Measurements from ENCODE around the gene SLC2A10. TPM values are rescaled to one million over a fixed set of nuclear protein-coding genes. Genes with fewer than 3 reads are reported as not detected.

The SLC2A10 gene
- polyA plus RNA-seq, 1 donor (not counting 4 experiments of a cell fraction or from before 2014, with no cell fraction given): not detected

- peak overlapping the region; percentile 94 for H3K4me2 ChIP-seq (ENCODE audit: control insufficient read depth, extremely low read depth, insufficient read depth, low read depth, low read length)
- DNase-seq (ENCODE audit: low read depth, low spot score) (no peak), FAIRE-seq (no peak)
- peak overlapping the region; percentile 47 to 85 (median 79) for H3K4me3 ChIP-seq (ENCODE audit: control insufficient read depth in 2 of 3, extremely low read depth in 1 of 3, insufficient read depth in 2 of 3, low read depth in 1 of 3, low read length in 3 of 3)
- H3K27ac ChIP-seq (ENCODE audit: control insufficient read depth, insufficient read depth, low read length): peak overlapping the region; percentile 91
- H3K4me1 ChIP-seq (ENCODE audit: control insufficient read depth, extremely low read depth, insufficient read depth, low read length): peaks cover 10% of the 10 kb centered on the region
- no peaks in the 10 kb centered on the region for H3K9me3 ChIP-seq (ENCODE audit: control insufficient read depth, low read depth, low read length)
- dilution Hi-C loops (cut with MboI; ENCODE audit: extremely low pct_ligation_motif_present, low sequenced_read_pairs): no loop called here
- TF ChIP-seq, protein P1, sequence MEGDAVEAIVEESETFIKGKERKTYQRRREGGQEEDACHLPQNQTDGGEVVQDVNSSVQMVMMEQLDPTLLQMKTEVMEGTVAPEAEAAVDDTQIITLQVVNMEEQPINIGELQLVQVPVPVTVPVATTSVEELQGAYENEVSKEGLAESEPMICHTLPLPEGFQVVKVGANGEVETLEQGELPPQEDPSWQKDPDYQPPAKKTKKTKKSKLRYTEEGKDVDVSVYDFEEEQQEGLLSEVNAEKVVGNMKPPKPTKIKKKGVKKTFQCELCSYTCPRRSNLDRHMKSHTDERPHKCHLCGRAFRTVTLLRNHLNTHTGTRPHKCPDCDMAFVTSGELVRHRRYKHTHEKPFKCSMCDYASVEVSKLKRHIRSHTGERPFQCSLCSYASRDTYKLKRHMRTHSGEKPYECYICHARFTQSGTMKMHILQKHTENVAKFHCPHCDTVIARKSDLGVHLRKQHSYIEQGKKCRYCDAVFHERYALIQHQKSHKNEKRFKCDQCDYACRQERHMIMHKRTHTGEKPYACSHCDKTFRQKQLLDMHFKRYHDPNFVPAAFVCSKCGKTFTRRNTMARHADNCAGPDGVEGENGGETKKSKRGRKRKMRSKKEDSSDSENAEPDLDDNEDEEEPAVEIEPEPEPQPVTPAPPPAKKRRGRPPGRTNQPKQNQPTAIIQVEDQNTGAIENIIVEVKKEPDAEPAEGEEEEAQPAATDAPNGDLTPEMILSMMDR (optimal IDR thresholded peaks at IDR 0.05 in 1 of 3, IDR thresholded peaks at IDR 0.05 in 1 of 3, conservative IDR thresholded peaks at IDR 0.05 in 1 of 3; ENCODE audit: extremely low read depth in 1 of 3, insufficient read depth in 2 of 3, low read length in 3 of 3): no peak
- TF ChIP-seq EZH2 (IDR thresholded peaks at IDR 0.05; ENCODE audit: low read length): no peak
- H3K9me1 ChIP-seq (ENCODE audit: control insufficient read depth, extremely low read depth, insufficient read depth, low read length): no peaks in the 10 kb centered on the region
- H3K36me3 ChIP-seq (ENCODE audit: control insufficient read depth in 2 of 2, extremely low read depth in 1 of 2, insufficient read depth in 2 of 2, low read length in 2 of 2): peaks cover 7 to 8% of the 10 kb centered on the region in 2 experiments
- H3K9ac ChIP-seq (ENCODE audit: control insufficient read depth, extremely low read depth, insufficient read depth, low read length): peak overlapping the region; percentile 90
- H3K79me2 ChIP-seq (ENCODE audit: control insufficient read depth, insufficient read depth, low read length): peaks cover 48% of the 10 kb centered on the region
- H2AFZ ChIP-seq (ENCODE audit: control insufficient read depth, low read length): peak overlapping the region; percentile 75
- H4K20me1 ChIP-seq (ENCODE audit: control insufficient read depth, extremely low read depth, insufficient read depth, low read length): peaks cover 4% of the 10 kb centered on the region
- no peaks in the 10 kb centered on the region for H3K27me3 ChIP-seq (ENCODE audit: control insufficient read depth, extremely low read depth, insufficient read depth, low read length)
Measured at GRCh38 chr20:46683668-46683938, 25.8 kb upstream of the SLC2A10 start.

DNA sequence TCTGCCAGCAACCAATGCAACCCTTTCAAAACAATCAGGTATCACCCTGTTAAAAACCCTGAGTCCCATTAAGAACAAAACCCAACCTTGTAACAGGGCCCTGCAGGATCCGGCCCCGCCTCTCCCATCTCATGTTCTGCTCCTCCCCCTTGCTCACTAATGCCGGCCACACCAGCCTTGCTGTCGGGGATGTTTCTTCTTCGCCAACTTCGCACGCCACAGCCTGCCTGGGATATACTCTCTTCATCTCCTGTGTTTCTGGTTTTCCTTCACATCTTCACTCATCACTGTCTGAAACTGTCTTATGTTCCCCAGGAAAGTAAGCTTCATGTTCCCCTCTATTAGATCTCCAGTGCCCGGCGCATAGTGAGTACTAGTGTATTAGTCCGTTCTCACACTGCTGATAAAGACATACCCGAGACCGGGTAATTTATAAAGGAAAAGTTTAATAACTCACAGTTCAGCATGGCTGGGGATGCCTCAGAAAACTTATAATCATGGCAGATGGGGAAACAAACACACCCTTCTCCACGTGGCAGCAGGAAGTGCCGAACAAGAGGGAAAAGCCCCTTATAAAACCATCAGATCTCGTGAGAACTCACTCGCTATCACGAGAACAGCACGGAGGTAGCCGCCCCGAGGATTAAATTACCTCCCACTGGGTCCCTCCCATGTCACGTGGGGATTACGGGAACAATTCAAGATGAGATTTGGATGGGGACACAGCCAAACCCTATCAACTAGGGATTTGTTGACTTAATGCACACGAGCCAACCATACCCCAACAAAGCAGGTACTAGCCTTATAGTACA, 25.3 kb upstream of the SLC2A10 start:
- TF ChIP-seq, protein P1 (optimal IDR thresholded peaks at IDR 0.05 in 1 of 3, IDR thresholded peaks at IDR 0.05 in 1 of 3, conservative IDR thresholded peaks at IDR 0.05 in 1 of 3; ENCODE audit: extremely low read depth in 1 of 3, insufficient read depth in 2 of 3, low read length in 3 of 3): no peak
- no peak for TF ChIP-seq EZH2 (IDR thresholded peaks at IDR 0.05; ENCODE audit: low read length)
- H4K20me1 ChIP-seq (ENCODE audit: control insufficient read depth, extremely low read depth, insufficient read depth, low read length): peaks cover 4% of the 10 kb centered on the region
- no peaks in the 10 kb centered on the region for H3K9me3 ChIP-seq (ENCODE audit: control insufficient read depth, low read depth, low read length)
- peaks cover 49% of the 10 kb centered on the region for H3K79me2 ChIP-seq (ENCODE audit: control insufficient read depth, insufficient read depth, low read length)
- H3K9me1 ChIP-seq (ENCODE audit: control insufficient read depth, extremely low read depth, insufficient read depth, low read length): no peaks in the 10 kb centered on the region
- H3K27ac ChIP-seq (ENCODE audit: control insufficient read depth, insufficient read depth, low read length): peak overlapping the region; percentile 91
- peak overlapping the region; percentile 47 to 85 (median 79) for H3K4me3 ChIP-seq (ENCODE audit: control insufficient read depth in 2 of 3, extremely low read depth in 1 of 3, insufficient read depth in 2 of 3, low read depth in 1 of 3, low read length in 3 of 3)
- DNase-seq (ENCODE audit: low read depth, low spot score) (no peak), FAIRE-seq (peak; percentile 9)
- peaks cover 6 to 8% of the 10 kb centered on the region in 2 experiments for H3K36me3 ChIP-seq (ENCODE audit: control insufficient read depth in 2 of 2, extremely low read depth in 1 of 2, insufficient read depth in 2 of 2, low read length in 2 of 2)
- H3K4me1 ChIP-seq (ENCODE audit: control insufficient read depth, extremely low read depth, insufficient read depth, low read length): peaks cover 10% of the 10 kb centered on the region
- no peaks in the 10 kb centered on the region for H3K27me3 ChIP-seq (ENCODE audit: control insufficient read depth, extremely low read depth, insufficient read depth, low read length)
- H3K9ac ChIP-seq (ENCODE audit: control insufficient read depth, extremely low read depth, insufficient read depth, low read length): peak overlapping the region; percentile 90
- H3K4me2 ChIP-seq (ENCODE audit: control insufficient read depth, extremely low read depth, insufficient read depth, low read depth, low read length): peak overlapping the region; percentile 94
- dilution Hi-C loops (cut with MboI; ENCODE audit: extremely low pct_ligation_motif_present, low sequenced_read_pairs): no loop called here
- peak overlapping the region; percentile 75 for H2AFZ ChIP-seq (ENCODE audit: control insufficient read depth, low read length)

Measured in keratinocyte (primary cell).